ENCODE data around the gene CAPN7. TPM values are rescaled to one million over a fixed set of nuclear protein-coding genes. Genes with fewer than 3 reads are reported as not detected.

Gene CAPN7
- total RNA-seq, 4 donors from 2014 or later = 20.7 to 52.5 (median 27.0) TPM

GRCh38 chr3:15271785-15272381, 65.8 kb downstream of the CAPN7 start:
- TF ChIP-seq CTCF (IDR thresholded peaks at IDR 0.05) = no peak
- peak in 1 of 4 donors; percentile 14 for TF ChIP-seq POLR2A (IDR thresholded peaks at IDR 0.05)
- Histone ChIP-seq H3K27ac (peak overlapping the region in 3 of 4 donors; percentile 1 to 59 (median 46)), H3K4me1 (peaks cover 18 to 37% (median 26%) of the 10 kb centered on the region in 3 donors), H3K9me3 (no peaks in the 10 kb centered on the region), H3K36me3 (peaks cover 0 to under 1% (median 0%) of the 10 kb centered on the region in 3 donors), H3K27me3 (no peaks in the 10 kb centered on the region), H3K4me3 (no peak overlapping the region)
- WGBS, 2 donors = 53 to 74% methylated on average over 9 to 10 of the region's 14 CpGs
- intact Hi-C loops (cut with DNase I) = no loop called here
- peak; percentile 20 for DNase-seq

- 60 to 74% methylated on average over 5 to 6 of the region's 7 CpGs for WGBS, 2 donors
- H3K4me3 ChIP-seq = no peak overlapping the region
- no peaks in the 10 kb centered on the region for H3K27me3 ChIP-seq
- no peak for TF ChIP-seq CTCF (IDR thresholded peaks at IDR 0.05)
- no peak for TF ChIP-seq POLR2A (IDR thresholded peaks at IDR 0.05)
- peaks cover 18 to 35% (median 26%) of the 10 kb centered on the region in 3 donors for H3K4me1 ChIP-seq
- DNase-seq = no peak
- no peaks in the 10 kb centered on the region for H3K9me3 ChIP-seq
- H3K27ac ChIP-seq = peak overlapping the region in 3 of 4 donors; percentile 9 to 59 (median 46)
- intact Hi-C loops (cut with DNase I) = no loop called here
- no peaks in the 10 kb centered on the region for H3K36me3 ChIP-seq
These were observed 66.6 kb downstream of the CAPN7 start for GRCh38 chr3:15272426-15273196.

- Histone ChIP-seq H3K9me3 (no peaks in the 10 kb centered on the region), H3K4me3 (no peak overlapping the region), H3K4me1 (peaks cover 16 to 29% (median 23%) of the 10 kb centered on the region in 3 donors), H3K36me3 (no peaks in the 10 kb centered on the region), H3K27ac (peak overlapping the region in 1 of 4 donors; percentile 46), H3K27me3 (no peaks in the 10 kb centered on the region)
- no peak for DNase-seq
- TF ChIP-seq POLR2A (IDR thresholded peaks at IDR 0.05) (no peak), CTCF (IDR thresholded peaks at IDR 0.05) (no peak)
- intact Hi-C loops (cut with DNase I) = no loop called here
- 64 to 84% methylated on average over 5 of the region's 5 CpGs for WGBS, 2 donors
These were observed 67.2 kb downstream of the CAPN7 start for GRCh38 chr3:15273227-15273626.

GRCh38 chr3:15276028-15276724, 70.1 kb downstream of the CAPN7 start:
- Histone ChIP-seq H3K9me3 (no peaks in the 10 kb centered on the region), H3K4me1 (peaks cover 0 to 15% (median 2%) of the 10 kb centered on the region in 3 donors), H3K27ac (no peak overlapping the region), H3K4me3 (no peak overlapping the region), H3K27me3 (no peaks in the 10 kb centered on the region), H3K36me3 (no peaks in the 10 kb centered on the region)
- no peak for DNase-seq
- WGBS, 2 donors = 80 to 92% methylated on average over 9 to 10 of the region's 11 CpGs
- TF ChIP-seq POLR2A (IDR thresholded peaks at IDR 0.05) (no peak), CTCF (IDR thresholded peaks at IDR 0.05) (no peak)
- intact Hi-C loops (cut with DNase I) = no loop called here
